Epithelial cell of prostate (primary cell): ENCODE measurements around the gene MAMDC2.
"Not testable (repeated sequence)": the region's sequence is repeated elsewhere in the genome, so short reads cannot be mapped to it uniquely, and the experiment has no call there.

Experiments used
- DNase-seq: peaks from one replicate; pipeline ENCODE4 v3.0.0-alpha.2; 2011; ENCODE audit warnings: low read depth, low spot score
- H3K27ac ChIP-seq: fragments of 450-650 bp; 2 replicates; pipeline ENCODE4 v1.5.1; 2017; ENCODE audit warnings: mild to moderate bottlenecking

Gene MAMDC2

DNA sequence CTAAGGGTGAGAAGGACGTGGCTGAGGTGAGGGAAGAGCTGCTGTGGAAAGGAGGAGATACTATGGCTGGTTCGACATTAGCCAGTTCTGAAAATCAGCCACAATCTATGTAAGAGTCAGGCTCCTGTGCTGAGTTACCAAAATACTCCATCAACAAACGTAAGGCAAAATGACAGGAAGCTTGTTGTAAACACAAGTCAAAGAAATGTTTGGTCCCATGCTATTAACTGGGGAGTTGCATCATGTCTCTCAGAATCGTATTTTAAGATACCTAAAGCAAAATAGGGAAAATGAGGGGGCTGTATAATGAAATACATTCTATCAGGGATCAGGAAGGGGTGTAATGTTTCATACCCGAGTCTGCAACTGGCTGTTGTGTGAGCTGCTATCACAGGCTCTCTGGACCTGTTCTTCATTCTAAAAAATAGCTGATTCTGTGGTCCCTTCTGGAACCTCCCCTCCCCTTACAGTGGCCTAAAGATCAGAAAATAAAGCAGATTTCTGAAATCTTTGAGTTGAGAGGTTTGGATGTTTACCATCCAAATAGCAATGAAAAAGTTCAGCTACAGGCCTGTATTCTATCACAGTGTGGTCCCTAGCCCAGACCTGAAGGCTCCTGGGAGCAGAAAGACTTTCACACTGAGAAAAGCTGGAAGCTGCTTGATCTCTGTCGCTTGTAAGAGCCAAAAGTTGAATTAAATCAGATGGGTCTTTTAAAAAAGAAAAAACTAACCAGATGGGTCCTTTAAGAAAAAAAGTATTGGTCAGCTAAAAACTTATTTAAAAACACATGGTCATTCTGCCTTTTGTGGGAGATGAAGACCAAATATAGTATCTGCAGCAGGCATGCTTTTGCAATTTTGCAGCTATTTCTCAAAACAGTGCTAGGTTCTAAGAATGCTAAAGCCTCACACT, 117.3 kb downstream of the MAMDC2 start:
- no peak overlapping the region for H3K27ac ChIP-seq
- no peak for DNase-seq

GRCh38 chr9:70165006-70165602, 121.5 kb downstream of the MAMDC2 start:
- peak; percentile 3 for DNase-seq
- H3K27ac ChIP-seq, result no peak overlapping the region

DNA sequence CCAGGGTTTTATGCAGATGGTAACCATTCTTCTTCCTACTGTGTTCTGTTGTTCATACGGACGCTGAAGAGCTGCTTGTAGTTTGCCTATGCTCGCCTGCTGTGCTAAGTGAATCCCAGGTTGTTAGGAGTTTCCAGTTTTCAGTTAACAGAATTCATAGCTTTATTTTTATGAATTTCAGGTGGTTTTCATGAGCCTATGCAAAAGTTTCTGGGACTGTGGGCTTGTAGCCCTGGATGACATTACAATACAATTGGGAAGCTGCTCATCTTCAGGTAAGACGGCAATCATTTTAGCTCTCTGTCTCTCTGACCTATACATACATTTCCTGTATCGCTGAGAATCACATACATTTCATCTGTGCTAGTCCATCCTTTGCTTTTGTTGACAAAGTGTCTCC, 124.9 kb downstream of the MAMDC2 start:
- no peak for DNase-seq
- H3K27ac ChIP-seq, result no peak overlapping the region

- no peak overlapping the region for H3K27ac ChIP-seq
- DNase-seq, result no peak
Observed at GRCh38 chr9:70169222-70169621, 125.6 kb downstream of the MAMDC2 start.

GRCh38 chr9:70170151-70170790, 126.6 kb downstream of the MAMDC2 start:
- no peak overlapping the region for H3K27ac ChIP-seq

GRCh38 chr9:70172532-70172931, 128.9 kb downstream of the MAMDC2 start:
- H3K27ac ChIP-seq, result no peak overlapping the region
- DNase-seq, result no peak

More at GRCh38 chr9:70170151-70170790, 126.6 kb downstream of the MAMDC2 start:
- no peak for DNase-seq

- DNase-seq, result no peak
- no peak overlapping the region for H3K27ac ChIP-seq
Observed at GRCh38 chr9:70177121-70177520, 133.5 kb downstream of the MAMDC2 start.

DNA sequence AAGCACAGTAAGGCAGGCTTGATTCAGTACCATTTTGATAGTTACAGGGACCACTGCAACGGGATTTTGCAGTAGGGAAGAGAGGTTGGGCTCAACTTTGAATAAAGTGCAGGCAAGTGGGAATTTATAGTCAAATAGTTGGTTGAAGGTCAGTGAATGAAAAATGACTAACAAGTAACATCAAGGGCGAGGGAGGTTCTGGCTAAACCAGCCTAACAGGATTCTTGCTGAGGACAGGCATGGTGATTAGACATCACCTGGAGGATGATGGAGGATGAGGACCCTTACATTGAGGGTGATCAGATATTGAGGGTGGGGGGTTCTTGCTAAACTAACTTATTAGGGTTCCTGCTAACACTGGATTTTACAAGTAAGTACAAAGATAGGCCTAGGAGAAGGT, 149.1 kb downstream of the MAMDC2 start:
- no peak for DNase-seq
- H3K27ac ChIP-seq, result peak overlapping the region; percentile 27

DNA sequence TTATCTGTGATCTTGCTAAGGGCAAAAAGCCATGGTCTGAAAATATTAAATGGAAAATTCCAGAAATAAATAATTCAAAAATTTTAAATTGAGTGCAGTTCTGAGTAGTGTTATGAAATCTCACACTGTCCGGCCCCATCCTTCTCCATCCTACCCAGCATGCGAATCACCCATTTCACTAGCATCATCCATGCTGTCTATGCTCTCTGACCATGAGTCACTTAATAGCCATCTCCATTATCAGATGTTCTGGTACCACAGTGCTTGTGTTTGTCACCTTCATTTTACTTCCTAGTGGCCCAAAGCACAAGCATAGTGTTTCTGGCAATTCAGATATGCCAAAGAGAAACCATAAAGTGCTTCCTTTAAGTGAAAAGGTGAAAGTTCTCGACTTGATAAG, 151.8 kb downstream of the MAMDC2 start:
- DNase-seq, result no peak
- H3K27ac ChIP-seq, result no peak overlapping the region

- DNase-seq, result no peak
- H3K27ac ChIP-seq, result no peak overlapping the region
Observed at GRCh38 chr9:70197216-70198044, 153.8 kb downstream of the MAMDC2 start.

DNA sequence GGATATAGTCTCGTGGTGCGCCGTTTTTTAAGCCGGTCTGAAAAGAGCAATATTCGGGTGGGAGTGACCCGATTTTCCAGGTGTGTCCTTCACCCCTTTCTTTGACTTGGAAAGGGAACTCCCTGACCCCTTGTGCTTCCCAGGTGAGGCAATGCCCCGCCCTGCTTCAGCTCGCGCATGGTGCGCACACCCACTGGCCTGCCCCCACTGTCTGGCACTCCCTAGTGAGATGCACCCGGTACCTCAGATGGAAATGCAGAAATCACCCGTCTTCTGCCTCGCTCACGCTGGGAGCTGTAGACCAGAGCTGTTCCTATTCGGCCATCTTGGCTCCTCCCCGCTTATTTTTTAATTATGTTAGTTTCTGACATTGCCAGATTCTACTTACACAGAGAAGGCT, 161.1 kb downstream of the MAMDC2 start:
- DNase-seq, result not testable (repeated sequence)
- H3K27ac ChIP-seq, result peak overlapping the region; percentile 62

DNA sequence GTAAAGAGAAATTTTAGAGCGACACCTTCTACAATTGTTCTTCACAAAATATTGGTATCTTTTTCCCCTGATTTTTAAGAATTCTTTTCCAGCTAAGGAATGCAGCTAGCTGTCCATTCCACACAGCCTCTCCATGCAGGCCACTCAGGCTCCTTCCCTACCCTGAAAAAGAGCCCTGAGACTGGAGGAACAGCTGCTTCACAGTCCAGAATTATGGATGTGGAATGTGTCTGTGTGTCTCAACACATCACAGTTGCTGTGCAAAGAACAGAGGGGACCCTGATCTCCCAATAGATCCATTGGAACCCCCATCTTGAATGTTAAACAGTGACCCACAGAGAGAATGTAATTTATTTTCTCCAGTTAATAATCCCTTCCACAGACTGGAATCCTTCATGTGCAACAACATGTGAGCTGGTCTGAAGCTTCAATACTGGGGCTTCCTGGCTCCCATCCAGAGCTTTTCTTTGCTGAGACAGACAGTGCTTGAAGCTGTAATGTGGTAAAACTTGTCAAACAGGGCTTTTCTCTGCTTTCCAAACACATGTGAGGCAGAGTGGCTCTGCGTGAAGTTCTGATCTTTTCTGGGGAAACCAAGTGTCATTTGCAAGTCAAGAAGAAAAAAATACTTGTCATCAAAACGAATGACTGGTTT, 161.8 kb downstream of the MAMDC2 start:
- H3K27ac ChIP-seq, result peak overlapping the region; percentile 62
- peak; percentile 24 for DNase-seq

- no peak overlapping the region for H3K27ac ChIP-seq
- DNase-seq, result no peak
Observed at GRCh38 chr9:70217029-70217428, 173.4 kb downstream of the MAMDC2 start.

DNA sequence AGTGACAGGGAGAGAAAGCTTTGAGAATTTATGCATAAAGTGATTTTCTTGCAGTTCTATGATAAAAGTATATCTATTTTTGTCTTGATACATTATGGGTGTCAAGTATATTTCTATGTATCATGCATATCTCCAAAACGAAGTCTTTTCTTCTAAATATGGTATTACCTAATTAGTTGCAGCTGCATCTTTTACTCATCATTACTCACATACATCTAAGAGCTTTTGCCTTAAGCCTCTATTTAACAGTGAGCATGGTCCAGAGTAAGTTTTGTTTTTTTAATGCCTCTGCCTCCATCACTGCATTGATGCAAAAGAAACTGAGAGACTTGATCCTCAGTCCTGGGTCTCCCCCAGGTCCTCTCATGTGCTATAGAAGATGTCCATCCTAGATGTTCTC, 175.1 kb downstream of the MAMDC2 start:
- H3K27ac ChIP-seq, result no peak overlapping the region
- DNase-seq, result no peak

DNA sequence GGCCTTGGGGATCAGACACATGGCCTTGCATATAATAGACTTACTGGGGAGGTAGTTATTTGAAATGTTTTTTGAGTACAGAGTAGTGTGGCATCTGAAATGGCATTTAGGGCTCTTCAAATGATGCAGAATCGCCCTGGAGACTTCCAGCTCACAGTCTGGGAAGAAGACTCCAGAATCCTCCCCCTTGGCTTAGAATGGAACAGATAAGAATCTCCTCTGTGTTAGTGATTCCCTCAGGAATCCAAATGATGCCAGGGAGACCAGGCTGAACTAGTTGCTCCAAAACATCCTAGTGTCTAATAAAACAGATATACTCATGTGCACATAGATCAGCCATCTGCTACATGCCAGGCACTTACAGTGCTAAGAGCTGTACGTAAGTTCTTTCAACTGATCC, 176.6 kb downstream of the MAMDC2 start:
- H3K27ac ChIP-seq, result no peak overlapping the region
- no peak for DNase-seq

- H3K27ac ChIP-seq, result no peak overlapping the region
- DNase-seq, result no peak
Observed at GRCh38 chr9:70222354-70222753, 178.7 kb downstream of the MAMDC2 start.

GRCh38 chr9:70228118-70228517, 184.5 kb downstream of the MAMDC2 start:
- DNase-seq, result no peak
- H3K27ac ChIP-seq, result no peak overlapping the region

- DNase-seq, result no peak
- H3K27ac ChIP-seq, result no peak overlapping the region
Observed at GRCh38 chr9:70228611-70229010, 185.0 kb downstream of the MAMDC2 start.

DNA sequence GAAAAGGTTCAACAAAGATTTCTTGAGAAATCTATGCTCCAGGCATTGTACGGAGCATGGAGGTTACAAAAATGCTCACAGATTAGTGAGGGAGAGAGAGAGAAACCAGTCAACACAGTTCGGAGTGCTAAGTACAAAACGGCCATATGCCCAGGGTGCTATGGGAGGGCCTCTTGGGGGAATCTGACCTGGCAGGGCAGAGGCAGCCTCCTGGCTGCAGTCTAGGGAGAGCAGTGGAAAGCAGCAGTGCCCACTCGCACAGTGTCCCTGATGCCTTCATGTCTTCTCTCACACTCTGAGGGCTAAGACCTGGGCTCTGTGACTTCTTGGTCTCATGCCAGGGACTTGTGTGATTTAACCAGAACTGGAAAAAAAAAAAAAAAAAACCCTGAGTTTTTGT, 185.4 kb downstream of the MAMDC2 start:
- H3K27ac ChIP-seq, result no peak overlapping the region

DNA sequence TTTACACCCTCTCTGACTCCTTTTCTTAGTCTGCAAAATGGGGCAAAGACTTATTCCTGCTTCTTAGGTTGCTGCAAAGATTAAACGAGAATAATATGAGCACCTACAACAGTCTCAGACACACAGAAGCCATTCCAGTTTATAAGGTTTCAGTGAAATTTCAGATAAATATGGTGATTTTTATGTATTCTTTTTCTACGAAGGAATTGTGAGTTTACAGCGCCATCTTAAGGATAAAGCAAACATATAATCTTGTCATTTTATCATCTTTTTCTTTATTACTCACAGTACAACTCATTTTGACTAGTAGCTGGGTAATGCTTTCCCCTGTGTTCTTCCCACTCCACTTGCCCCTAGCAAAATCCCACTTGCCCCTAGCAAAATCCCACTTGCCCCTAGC, 185.9 kb downstream of the MAMDC2 start:
- no peak for DNase-seq
- no peak overlapping the region for H3K27ac ChIP-seq

More for the DNA sequence above, 185.4 kb downstream of the MAMDC2 start:
- no peak for DNase-seq
